Activated effector memory CD4-positive, alpha-beta T cell treated with anti-CD3 and anti-CD28 coated beads, Interleukin-2, amount 50 U/mL, for 16 hours (primary cell): ENCODE measurements around the gene TRAPPC2L.

Source experiments
- DNase-seq: peaks from one replicate; pipeline ENCODE4 v3.0.0-alpha.2; 2020

The TRAPPC2L gene

GRCh38 chr16:88861359-88861758 is 4.4 kb downstream of the TRAPPC2L start:
- no peak for DNase-seq

DNA sequence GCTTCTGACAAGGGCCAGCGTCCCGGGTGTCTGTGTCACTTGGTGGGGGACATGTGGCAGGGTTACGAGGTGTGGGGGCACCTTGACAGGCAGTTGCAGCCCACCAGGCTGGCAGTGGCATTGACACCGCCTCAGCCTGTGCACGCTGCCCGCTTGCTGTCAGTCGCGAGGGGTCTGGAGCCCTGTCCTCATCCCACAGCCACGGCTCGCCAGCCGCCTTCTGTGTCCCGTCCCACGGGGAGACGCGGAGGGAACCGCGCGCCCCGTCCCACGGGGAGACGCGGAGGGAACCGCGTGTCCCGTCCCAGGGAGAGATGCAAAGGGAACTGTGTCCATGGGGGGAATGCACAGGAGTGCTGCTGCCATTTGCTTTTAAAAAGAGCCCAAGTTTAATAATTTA is 6.0 kb downstream of the TRAPPC2L start:
- DNase-seq: no peak

- DNase-seq: no peak
These were observed 6.5 kb downstream of the TRAPPC2L start for GRCh38 chr16:88863426-88863825.

DNA sequence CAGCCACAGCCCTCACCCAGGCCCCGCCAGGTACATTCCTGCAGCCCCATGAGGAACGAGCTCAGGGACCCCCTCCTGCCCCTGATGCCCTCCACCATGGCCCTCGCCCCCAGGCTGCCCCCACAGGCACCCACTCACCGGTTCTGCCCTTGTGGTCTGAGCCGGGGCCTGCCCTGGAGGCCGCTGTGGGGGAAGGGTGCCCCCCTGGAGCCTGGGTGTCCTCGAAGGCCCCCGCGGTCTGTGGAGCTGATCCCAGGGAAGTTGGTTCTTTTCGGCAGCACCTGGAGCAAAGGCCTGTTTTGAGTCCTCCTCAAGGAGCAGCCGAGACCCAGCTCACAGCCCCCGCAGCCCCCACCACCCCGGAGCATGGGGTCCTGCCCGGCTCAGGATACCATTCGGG is 7.2 kb downstream of the TRAPPC2L start:
- DNase-seq: no peak

GRCh38 chr16:88864521-88864920 is 7.6 kb downstream of the TRAPPC2L start:
- DNase-seq: no peak

GRCh38 chr16:88865310-88865709 is 8.4 kb downstream of the TRAPPC2L start:
- DNase-seq: no peak

DNA sequence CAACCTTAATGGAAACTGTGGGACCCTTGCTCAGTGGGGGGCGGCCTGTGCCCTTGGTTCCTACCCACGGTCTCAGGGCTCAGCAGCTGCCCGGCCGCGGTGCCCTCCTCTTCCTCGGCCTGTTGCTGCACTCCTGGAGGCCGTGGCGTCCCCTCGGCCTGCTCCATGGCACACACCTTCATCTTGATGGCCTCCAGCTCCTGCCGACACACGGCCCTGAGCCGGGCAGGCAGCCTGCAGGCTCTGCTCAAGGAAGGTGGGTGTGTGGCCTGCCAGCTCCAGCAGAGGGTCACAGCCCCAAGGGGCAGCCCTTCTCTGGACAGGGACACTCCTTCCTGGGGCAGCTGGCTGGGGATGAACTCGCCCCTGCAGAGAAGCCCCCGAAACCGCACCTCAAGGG is 8.8 kb downstream of the TRAPPC2L start:
- no peak for DNase-seq

DNA sequence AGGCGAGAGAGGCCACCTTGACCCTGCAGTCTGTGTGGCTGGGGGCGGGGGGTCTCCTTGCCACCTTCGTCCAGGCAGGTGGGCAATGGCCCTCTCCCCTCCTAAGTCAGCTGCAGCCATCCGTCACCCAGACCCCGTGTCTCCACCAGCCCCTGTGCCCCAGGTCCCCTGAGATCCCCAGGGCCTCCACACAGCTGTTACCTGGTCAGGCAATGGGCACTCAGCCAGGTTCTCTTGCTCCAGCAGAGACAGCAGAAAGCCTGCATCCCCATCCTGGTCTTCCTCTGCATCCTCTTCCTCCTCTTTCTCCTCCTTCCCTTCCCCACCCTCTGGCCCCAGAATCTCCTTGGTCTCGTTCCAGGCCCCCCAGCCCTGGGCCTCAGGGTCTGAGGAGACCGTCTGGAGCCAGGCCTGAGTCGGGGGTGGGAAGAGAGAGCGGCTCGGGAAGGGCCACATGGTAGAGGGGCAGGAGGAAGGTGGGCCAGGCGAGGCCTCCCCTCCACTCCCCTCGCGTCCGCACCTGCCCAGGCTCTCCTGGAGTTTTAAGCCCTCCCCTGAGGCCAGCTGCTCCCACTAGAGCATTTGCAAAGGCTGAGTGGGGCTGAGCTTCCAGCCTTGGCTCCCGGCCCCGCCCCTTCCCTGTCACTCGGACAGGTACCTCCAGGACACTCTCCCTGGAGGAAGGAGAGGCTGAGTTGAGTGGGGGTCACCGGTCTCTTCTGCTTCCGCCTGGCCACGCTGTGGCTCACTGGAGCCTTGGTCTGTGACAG is 9.4 kb downstream of the TRAPPC2L start, which contains the start of gene PABPN1L:
PABPN1L (minus strand) TSS at position 510 of the 770 bp plus-strand sequence; CDS start at position 456, 54 bp downstream.
- no peak for DNase-seq

DNA sequence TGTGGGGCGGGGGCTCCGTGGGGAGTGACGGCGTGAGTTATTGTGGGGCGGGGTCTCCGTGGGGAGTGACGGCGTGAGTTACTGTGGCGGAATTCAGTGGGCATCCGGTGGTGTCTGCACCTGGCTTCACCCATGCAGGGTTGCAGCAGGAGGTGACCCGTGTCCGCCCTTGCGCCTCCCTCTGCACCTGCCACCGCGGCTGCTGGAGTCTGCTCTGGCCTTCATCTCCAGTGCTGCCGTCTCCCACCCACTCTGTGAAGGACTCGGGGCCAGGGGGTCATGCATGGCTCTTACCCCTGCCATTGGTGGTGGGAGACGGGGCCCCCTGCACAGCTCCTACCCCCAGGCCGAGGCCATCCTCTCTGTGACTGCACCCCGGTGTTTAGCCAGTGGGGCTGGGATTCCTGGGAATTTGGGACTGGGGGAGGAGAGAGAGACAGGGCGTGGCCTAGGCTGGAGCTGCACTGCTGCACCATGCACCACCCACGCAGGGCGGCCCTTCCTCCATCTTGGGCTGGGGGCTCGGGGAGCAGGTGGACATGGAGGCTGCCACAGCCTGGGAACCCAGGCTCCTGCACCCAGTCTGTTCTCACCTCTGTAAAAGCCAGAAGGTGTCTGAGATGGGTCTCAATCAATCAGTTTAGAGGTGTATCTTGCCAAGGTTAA is 10.8 kb downstream of the TRAPPC2L start:
- no peak for DNase-seq

DNA sequence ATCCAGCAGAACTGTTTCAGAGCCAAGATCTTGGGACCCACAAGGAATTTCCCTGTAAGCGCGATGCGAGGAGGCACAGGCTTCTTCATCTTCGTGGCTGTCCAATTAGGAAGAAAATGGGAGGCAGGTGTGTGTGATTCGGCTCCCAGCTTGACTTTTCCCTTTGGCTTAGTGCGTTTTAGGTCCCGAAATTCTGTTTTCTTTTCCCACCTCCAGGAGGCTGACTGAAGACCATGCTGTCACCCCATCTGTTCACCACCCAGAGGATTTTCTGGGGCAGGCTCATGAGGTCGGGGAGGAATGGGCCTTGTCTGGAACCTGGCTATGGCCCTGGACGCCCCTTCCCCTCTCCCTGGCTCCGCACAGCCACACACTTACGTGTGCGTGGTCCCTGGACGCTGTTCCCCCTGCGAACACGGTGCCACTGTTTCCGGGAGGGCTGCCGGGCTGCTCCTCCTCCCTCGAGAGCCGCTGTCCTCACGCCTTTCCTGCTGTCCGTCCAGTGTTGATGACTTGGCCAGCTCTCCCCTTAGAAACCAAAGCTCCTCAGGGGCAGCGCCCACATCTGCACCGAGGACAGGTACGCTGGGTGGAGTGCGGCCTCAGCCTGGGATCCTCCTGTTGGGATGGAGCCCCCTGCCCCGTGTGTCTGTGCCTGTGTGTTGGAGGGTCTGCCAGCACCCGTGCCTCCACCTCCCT is 12.2 kb downstream of the TRAPPC2L start:
- DNase-seq: no peak

- no peak for DNase-seq
These were observed 12.7 kb downstream of the TRAPPC2L start for GRCh38 chr16:88869673-88869980.

DNA sequence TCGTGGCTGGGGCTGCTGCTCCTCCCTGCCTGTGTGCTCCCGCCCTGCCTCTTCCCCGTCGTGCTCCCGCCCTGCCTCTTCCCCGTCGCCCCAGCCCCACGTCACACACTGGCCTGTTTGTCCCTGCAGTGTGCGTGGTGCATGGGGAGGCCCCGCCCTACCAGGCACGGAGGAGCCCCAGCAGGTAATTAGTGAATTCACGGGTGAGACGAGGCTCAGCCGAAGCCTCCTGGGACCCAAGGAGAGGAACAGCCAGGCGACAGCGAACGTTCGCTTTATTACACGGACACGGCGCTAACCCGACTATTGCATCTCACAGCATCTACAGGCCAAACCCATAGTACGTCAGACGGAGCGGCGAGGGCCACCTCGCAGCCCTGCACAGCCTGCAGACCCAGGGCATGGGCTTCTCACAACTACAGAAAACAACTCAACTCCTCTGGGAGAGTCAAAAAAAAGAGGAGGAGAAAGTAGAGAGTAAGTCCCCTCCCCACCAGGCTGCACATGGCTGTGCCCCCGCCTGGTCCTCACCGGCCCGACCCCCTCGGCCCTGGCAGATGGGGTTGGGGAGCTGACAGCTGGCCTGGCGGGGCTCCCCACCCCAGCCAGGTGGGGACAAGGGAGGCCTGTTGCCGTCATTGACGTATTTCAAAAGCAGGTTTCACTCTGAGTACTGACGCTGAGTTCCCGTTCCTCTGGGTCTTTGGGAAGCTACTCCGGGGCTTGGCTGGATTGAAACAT is 13.9 kb downstream of the TRAPPC2L start:
- no peak for DNase-seq

GRCh38 chr16:88871349-88871702 is 14.4 kb downstream of the TRAPPC2L start:
- no peak for DNase-seq

- no peak for DNase-seq
These were observed 14.9 kb downstream of the TRAPPC2L start for GRCh38 chr16:88871730-88872416.

- no peak for DNase-seq
These were observed 15.9 kb downstream of the TRAPPC2L start for GRCh38 chr16:88872650-88873331.

DNA sequence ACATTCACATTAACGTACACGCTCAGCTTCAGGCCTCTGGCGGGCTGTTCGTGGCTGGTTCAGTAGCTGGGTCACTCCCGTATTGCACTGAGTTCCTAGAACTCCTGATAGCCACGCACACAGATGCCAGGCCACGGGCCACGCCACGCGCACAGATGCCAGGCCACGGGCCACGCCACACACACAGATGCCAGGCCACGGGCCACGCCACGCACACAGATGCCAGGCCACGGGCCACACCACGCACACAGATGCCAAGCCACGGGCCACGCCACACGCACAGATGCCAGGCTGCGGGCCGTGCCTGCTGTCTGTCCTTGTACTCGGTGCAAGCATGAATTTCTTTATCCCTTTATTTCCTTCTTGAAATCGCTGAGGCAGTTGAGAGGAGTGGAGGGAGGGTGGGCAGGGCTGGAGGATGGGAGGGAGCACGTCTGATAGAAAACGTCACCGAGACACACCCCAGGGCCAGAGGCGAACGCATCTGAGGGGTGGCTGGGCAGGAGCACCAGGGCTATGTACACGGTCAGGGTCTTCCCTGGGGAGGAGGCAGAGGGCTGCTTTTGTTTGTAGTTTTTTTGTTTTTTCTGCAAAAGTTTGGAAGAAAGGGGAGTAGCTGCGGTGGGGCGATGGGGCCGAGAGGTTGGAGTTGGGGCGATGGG is 18.1 kb downstream of the TRAPPC2L start:
- DNase-seq: no peak

DNA sequence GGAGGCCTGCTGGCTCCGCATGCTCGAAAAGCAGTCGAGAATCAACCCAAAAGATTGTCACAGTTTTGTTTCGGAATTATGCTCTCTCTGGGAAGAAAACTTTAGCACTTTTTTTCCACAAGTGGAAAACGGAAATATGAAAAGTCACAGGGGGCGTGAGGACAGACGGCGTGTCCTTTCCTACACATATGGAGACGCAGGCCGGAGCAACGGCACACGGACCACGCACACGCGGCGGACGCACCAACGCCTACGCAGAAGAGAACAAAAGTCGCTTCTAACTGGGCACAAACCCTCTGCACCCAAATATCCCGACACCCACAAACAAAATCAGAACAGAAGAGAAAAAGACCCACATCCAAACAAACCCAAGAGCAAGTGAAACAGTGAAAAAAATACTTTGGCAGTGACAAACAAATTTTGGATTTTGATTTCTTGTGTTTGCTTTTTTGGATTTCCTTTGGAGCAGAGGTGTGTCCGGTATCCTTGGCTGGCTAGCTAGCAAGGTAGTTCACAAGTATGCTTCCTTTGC is 18.8 kb downstream of the TRAPPC2L start:
- no peak for DNase-seq

DNA sequence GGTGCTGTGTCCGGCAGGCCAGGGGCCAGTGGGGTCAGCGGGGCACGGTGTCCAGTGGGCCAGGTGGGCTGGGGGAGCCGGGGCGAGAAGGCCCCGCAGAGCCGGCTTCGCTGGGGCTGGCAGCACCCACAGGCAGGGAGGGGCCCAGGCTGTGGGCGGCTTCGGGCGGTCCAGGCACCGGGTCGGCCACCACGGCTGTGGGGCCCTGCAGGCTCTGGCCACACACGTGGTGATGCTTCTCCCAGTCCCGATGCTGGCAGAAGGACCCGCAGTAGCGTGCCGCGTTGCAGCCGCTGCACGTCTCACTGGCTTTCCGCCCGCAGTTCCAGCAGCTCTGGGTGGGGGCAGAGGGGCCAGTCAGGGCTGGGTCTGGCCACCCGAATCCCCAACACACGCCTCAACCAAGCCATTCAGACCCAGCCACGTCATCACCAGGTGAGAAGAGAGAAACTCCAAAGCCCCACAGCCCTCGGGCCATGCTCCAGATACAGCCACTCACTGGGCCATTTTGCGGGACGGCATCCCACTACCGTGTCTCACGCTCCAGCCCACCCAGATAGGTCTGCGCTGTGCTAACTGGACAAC is 20.1 kb downstream of the TRAPPC2L start:
- DNase-seq: no peak

DNA sequence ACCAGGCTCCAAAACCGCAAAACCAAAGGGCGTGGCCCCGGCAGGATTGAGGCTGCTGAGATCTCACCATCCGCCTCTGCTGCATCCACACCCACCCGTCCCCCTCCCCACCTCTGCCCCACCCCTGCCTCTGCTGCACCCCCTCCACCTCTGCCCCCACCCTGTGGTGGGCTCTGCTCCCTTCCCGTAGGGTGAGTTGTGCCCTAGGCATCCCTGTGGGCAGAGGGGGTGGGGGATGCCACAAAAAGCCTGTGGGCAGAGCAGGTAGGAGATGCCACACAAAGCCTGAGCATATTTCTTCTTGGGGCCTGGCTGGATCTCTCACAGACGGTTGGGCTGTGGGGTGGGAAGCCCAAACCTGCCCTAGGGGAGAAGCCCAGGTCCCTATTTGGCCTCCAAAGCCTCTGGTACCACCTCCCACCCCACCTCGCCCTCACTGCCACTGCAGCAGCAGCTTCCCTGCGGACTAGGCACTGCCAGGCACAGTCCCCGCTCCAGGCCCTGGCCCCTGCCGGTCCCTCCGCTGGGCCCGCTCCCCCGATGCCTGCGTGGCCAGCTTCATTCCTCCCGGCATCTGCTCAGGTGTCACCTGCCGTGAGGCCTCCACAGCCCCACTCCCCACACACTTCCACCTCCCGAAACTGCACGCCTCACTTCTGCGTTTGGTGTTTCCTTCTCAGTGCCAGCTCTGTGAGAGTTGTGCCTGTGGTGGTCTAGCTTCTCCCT is 20.8 kb downstream of the TRAPPC2L start:
- no peak for DNase-seq

DNA sequence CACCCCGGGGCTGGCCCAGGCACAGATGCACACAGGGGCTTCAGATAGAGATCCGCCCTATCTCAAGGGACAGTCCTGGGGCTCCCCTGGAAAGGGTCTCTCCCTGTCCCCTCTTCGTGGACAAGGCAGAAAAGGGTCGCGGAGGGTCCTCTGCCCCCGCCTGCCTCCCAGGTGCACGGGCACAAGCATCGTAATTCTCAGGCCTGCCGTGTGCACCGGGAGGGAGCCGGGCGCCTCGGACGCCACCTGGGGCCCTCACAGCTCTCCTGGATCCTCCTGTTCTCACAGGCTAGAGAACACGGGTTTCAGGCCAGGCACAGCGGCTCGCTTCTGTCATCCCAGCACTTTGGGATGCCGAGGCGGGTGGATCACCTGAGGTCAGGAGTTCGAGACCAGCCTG is 21.4 kb downstream of the TRAPPC2L start:
- DNase-seq: no peak
